HG03196 (cell line): ENCODE data around the gene DEFB132.
"Not testable (repeated sequence)": the region's sequence is repeated elsewhere in the genome, so short reads cannot be mapped to it uniquely, and the experiment has no call there.

ENCODE experiments used
- ATAC-seq: cut with Tn5 transposase; IDR thresholded peaks from one replicate; pipeline ENCODE4 v1.9.1; 2021; ENCODE audit not compliant: unreplicated experiment

DEFB132 gene, protein sequence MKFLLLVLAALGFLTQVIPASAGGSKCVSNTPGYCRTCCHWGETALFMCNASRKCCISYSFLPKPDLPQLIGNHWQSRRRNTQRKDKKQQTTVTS

GRCh38 chr20:257419-257818 is at the start of gene DEFB132:
Gene DEFB132 (plus strand): TSS chr20:257724. CDS start chr20:257779, 55 bp downstream.
- no peak for ATAC-seq

- no peak for ATAC-seq
These were observed 48.5 kb upstream of the DEFB132 start for GRCh38 chr20:208942-209566.

DNA sequence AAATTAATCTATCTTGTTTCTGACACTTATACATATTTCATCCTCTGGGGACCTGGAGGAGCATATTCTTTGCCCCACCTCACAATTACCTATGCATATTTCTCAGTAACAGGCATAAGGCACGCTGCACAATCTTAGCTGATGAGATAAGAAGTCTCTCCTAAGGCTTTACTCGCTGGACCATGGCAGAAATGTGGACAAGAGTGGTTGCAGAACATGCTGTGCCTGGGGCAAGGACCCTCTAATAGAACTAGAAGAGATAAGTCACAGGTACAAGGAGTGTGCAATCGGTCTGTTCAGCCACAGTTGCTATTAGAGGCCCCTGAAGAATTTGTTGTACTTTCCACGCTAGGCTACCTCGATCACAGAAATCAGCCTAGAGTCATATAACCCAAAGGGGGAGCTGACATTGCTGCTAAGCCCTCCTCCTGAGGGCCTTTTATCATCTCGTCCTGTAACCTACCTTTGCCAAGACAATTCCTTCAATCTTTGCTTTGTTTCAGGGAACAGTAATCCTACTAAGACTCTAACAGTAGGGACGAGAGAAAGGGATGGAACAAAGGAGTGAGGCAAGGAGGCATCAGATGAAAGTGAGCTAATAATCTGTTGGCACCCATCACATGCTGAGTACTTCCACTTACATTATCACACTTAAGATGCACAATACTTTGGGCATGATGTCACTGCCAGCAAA is 46.6 kb upstream of the DEFB132 start:
- ATAC-seq, result no peak

GRCh38 chr20:214383-214782 is 43.1 kb upstream of the DEFB132 start:
- no peak for ATAC-seq

DNA sequence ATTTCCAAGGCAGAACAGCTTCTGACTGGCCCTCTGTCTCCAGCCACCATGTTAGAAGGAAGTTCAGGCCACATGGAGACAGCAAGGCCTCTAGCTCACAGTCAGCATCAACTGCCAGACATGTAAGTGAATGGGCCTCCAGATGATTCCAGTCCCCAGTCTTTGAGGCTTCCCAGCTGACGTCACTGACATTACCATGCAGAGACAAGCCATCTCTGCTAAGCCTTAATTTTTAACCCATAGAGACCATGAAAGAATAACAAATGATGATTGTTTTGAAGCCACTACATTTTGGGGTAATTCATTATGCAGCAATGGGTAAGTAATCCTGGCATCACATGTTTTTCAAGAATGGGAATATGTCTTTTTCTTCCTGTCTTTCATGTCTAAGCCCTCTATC is 41.7 kb upstream of the DEFB132 start:
- no peak for ATAC-seq

GRCh38 chr20:217266-217665 is 40.3 kb upstream of the DEFB132 start:
- no peak for ATAC-seq

GRCh38 chr20:219290-220115 is 38.0 kb upstream of the DEFB132 start:
- no peak for ATAC-seq

DNA sequence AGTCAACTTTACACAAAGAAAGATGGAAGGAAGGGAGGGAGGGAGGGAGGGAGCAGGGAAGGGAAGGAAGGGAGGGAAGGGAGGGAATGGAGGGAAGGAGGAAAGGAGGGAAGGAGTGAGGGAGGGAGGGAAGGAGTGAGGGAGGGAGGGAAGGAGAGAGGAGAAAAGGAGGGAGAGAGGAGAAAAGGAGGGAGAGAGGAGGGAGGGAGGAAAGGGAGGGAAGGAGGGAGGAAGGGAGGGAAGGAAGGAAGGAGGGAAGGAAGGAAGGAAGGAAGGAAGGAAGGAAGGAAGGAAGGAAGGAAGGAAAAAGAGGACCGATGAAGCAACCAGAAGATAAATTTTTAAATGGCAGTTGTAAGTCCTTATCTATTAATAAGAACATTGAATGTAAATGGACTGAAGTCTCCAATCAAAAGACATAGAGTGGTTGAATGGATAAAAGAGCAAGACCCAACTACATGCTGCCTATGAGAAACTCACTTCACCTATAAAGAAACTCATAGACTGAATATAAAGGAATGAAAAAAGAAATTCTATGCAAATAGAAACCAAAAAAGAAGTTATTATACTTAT is 36.2 kb upstream of the DEFB132 start:
- no peak for ATAC-seq

DNA sequence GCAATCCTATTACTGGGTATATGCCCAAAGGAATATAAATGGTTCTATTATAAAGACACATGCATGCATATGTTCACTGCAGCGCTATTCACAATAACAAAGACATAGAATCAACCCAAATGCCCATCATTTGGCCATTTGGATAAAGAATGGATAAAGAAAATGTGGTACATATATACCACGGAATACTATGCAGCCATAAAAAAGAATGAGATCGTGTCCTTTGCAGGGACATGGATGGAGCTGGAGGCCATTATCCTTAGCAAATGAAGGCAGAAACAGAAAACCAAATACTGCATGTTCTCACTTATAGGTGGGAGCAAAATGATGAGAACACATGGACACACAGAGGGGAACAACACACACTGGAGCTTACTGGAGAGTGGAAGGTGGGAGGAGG is 31.6 kb upstream of the DEFB132 start:
- ATAC-seq, result not testable (repeated sequence)

GRCh38 chr20:226958-227357 is 30.6 kb upstream of the DEFB132 start, which contains the start of gene DEFB129:
Gene DEFB129 (plus strand): TSS chr20:227258. CDS start chr20:227289, 31 bp downstream.
- no peak for ATAC-seq

DNA sequence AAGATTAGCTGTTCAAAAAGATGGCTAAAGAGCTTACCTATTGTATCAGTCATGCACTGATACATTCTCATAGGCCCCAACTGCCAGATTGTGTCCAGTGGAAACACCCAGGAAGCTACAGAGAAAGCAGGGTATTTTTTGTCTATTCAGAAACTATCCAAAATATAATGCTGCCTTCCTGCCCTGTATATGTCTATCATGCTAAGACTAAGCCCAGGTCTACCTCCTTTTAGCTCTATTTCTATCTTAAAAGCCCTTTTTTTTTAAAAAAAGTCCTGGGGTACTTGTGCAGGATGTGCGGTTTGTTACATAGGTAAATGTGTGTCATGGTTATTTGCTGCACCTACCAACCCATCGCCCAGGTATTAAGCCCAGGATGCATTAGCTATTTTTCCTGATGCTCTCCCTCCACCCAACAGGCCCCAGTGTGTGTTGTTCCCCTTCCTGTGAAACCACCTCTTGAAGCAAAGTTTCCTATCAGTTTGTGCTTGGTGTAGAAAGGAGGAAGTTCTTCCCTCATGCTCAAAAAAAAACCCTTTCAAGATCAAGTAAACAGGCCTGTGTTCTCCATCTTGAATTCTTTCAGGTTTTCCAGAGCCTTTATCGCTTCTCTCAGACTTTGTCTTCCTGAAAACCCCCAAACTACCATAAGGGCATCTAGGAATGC is 30.0 kb upstream of the DEFB132 start:
- ATAC-seq, result no peak

GRCh38 chr20:235891-236290 is 21.6 kb upstream of the DEFB132 start:
- no peak for ATAC-seq

GRCh38 chr20:237489-237888 is 20.0 kb upstream of the DEFB132 start:
- peak; percentile 68 for ATAC-seq

DNA sequence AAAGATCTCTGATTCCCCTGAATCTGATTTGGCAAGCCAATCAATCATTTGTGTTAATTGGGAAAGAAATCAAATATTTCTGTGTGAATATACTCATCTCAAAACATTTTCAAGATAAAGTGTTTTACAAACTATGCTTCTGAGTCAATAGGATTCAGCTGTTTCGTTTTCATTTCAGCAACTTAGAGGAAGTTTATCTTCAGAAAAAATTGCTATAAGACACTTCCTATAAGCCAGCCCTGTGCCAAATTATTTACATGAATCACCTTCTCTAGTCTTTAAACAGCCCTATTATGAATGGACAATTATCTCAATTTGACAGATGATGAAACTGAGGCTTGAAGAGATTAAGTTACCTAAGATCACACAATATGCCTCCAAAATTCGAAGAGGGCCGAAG is 19.6 kb upstream of the DEFB132 start:
- no peak for ATAC-seq

DNA sequence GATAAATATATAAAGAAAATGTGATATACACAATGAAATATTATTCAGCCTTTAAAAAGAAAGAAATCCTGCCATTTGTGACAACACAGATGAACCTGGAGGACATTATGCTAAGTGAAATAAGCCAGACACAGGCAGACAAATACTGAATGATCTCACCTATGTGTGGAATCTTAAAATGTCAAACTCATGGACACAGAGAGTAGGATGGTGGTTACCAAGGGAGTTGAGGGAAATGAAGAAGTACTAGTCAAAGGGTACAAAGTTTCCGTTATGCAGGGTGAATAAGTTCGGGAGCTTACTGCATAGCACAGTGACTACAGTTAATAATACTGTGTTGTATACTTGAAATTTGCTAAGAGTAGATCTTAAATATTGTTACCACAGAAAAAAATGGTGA is 14.6 kb upstream of the DEFB132 start:
- ATAC-seq, result no peak

DNA sequence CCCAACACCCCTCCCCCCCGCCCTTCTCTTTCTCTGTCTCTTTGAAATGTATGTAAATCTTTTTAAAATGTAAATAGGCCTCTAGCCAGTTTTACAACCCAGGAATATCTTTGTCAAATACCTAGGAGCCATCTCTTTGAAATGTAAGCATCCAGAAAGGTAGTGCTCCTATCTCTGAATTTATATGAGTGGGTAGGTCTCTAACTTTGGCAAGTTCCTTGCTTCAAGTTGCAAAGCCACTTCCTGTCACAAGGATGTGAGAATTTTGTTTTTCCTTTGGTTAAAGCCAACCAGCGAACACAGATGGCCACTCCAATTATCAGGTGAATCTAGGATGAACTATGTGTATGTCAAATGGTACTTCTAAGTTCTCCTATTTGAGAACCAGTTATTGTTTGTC is 6.2 kb upstream of the DEFB132 start:
- no peak for ATAC-seq

GRCh38 chr20:252801-253200 is 4.7 kb upstream of the DEFB132 start:
- ATAC-seq, result no peak

- not testable (repeated sequence) for ATAC-seq
These were observed 4.1 kb upstream of the DEFB132 start for GRCh38 chr20:253447-253846.

DNA sequence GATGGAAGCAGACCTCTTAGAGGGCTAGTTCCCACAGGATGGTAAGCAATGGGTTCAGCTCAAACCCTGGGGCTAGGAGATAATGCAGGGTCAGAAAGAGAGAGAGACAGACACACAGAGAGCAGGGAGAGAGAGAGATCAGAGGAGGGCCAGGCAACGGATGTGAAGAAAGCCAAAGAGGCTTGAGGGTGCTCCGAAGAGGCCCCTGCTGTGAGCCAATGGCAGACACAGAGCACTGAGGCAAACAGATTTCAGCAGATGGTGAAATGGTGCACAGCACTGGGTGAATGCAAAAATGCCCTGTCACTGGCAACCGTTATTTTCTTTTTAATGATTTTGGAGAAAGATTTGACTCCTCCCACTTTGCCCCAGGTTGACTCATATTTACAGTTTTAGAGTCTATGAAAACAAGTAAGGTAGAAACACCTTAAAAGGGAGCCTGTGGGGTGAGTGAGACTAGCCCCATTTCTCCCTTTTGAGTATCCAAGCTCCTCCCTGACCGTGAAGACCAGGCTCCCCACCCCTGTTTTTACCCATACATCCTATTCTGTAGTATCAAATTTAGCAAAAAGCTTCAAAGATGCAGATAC is 840 bp downstream of the DEFB132 start:
- no peak for ATAC-seq

- ATAC-seq, result no peak
These were observed 1.4 kb downstream of the DEFB132 start for GRCh38 chr20:258963-259362.
